Fibroblast of gingiva (primary cell): Measurements from ENCODE around the gene NEK7.
A peak's percentile ranks its signal among the peaks of the same experiment; 100 is the strongest.

Source experiments
- DNase-seq: peaks from one replicate; pipeline ENCODE4 v3.0.0-alpha.2; 2011; ENCODE audit warnings: low read depth

The NEK7 gene

GRCh38 chr1:198255784-198256183 lies 99.0 kb downstream of the NEK7 start:
- DNase-seq: no peak

GRCh38 chr1:198258491-198258890 lies 101.7 kb downstream of the NEK7 start:
- peak; percentile 61 for DNase-seq

- no peak for DNase-seq
Measured at GRCh38 chr1:198259333-198260074, 102.7 kb downstream of the NEK7 start.

- DNase-seq: no peak
Measured at GRCh38 chr1:198261886-198262285, 105.1 kb downstream of the NEK7 start.

GRCh38 chr1:198263186-198263585 lies 106.4 kb downstream of the NEK7 start:
- no peak for DNase-seq

- no peak for DNase-seq
Measured at GRCh38 chr1:198264282-198264681, 107.5 kb downstream of the NEK7 start.

- no peak for DNase-seq
Measured at GRCh38 chr1:198265073-198265661, 108.4 kb downstream of the NEK7 start.

GRCh38 chr1:198267056-198267455 lies 110.3 kb downstream of the NEK7 start:
- no peak for DNase-seq

GRCh38 chr1:198267921-198268320 lies 111.1 kb downstream of the NEK7 start:
- peak; percentile 55 for DNase-seq

GRCh38 chr1:198268784-198269645 lies 112.2 kb downstream of the NEK7 start:
- no peak for DNase-seq

- DNase-seq: no peak
Measured at GRCh38 chr1:198269646-198269940, 112.8 kb downstream of the NEK7 start.

- no peak for DNase-seq
Measured at GRCh38 chr1:198270273-198270828, 113.6 kb downstream of the NEK7 start.

GRCh38 chr1:198271467-198271866 lies 114.7 kb downstream of the NEK7 start:
- DNase-seq: no peak

GRCh38 chr1:198272492-198272891 lies 115.7 kb downstream of the NEK7 start:
- DNase-seq: no peak

GRCh38 chr1:198273748-198274295 lies 117.0 kb downstream of the NEK7 start:
- DNase-seq: no peak

GRCh38 chr1:198275597-198275996 lies 118.8 kb downstream of the NEK7 start:
- no peak for DNase-seq

- no peak for DNase-seq
Measured at GRCh38 chr1:198276241-198276640, 119.4 kb downstream of the NEK7 start.

GRCh38 chr1:198278943-198279342 lies 122.1 kb downstream of the NEK7 start:
- DNase-seq: no peak

GRCh38 chr1:198280080-198280479 lies 123.3 kb downstream of the NEK7 start:
- DNase-seq: no peak

- no peak for DNase-seq
Measured at GRCh38 chr1:198281911-198282310, 125.1 kb downstream of the NEK7 start.

- DNase-seq: no peak
Measured at GRCh38 chr1:198283222-198283621, 126.4 kb downstream of the NEK7 start.

- no peak for DNase-seq
Measured at GRCh38 chr1:198287916-198288315, 131.1 kb downstream of the NEK7 start.
